ENCODE results near the gene RAB42. TPM values are rescaled to one million over a fixed set of nuclear protein-coding genes. Genes with fewer than 3 reads are reported as not detected.

RAB42 gene
- total RNA-seq, 1 experiment from 2014 or later = 12.6 TPM

- TF ChIP-seq FOXP4 (CRISPR knock-in tag; IDR thresholded peaks at IDR 0.05) (peak; percentile 74), PRRX2 (CRISPR knock-in tag; IDR thresholded peaks at IDR 0.05) (no peak), GABPB1 (CRISPR knock-in tag; IDR thresholded peaks at IDR 0.05) (peak; percentile 75), AR (CRISPR knock-in tag; IDR thresholded peaks at IDR 0.05) (no peak), CTCF (IDR thresholded peaks at IDR 0.05) (no peak), EMX1 (CRISPR knock-in tag; IDR thresholded peaks at IDR 0.05) (peak; percentile 47; the same call in 1 of the 2 replicates), CREB1 (CRISPR knock-in tag; IDR thresholded peaks at IDR 0.05) (peak; percentile 51; the same call in 1 of the 2 replicates), ELF4 (CRISPR knock-in tag; IDR thresholded peaks at IDR 0.05; ENCODE audit: low read depth) (no peak), NR1H2 (CRISPR knock-in tag; IDR thresholded peaks at IDR 0.05) (peak; percentile 67; the same call in 1 of the 2 replicates), SMAD4 (CRISPR knock-in tag; IDR thresholded peaks at IDR 0.05) (0 out of 2 replicates have a peak, but pooled peaks have one; percentile 49), FOXK1 (CRISPR knock-in tag; IDR thresholded peaks at IDR 0.05) (peak; percentile 79), GRHL2 (CRISPR knock-in tag; IDR thresholded peaks at IDR 0.05; ENCODE audit: insufficient replicate concordance, severe bottlenecking) (no peak), ESRRA (CRISPR knock-in tag; IDR thresholded peaks at IDR 0.05; ENCODE audit: borderline replicate concordance) (peak; percentile 85), SOX15 (CRISPR knock-in tag; IDR thresholded peaks at IDR 0.05) (no peak), USF1 (CRISPR knock-in tag; IDR thresholded peaks at IDR 0.05) (peak; percentile 71), TEAD1 (CRISPR knock-in tag; IDR thresholded peaks at IDR 0.05) (peak; percentile 95), IRF1 (CRISPR knock-in tag; IDR thresholded peaks at IDR 0.05) (peak; percentile 66; the same call in 1 of the 2 replicates), ATF3 (CRISPR knock-in tag; conservative IDR thresholded peaks at IDR 0.05) (no peak), SP1 (CRISPR knock-in tag; conservative IDR thresholded peaks at IDR 0.05) (peak; percentile 94), ZNF671 (CRISPR knock-in tag; IDR thresholded peaks at IDR 0.05) (peak; percentile 72; the same call in 1 of the 2 replicates), MYBL2 (CRISPR knock-in tag; IDR thresholded peaks at IDR 0.05) (peak; percentile 73; the same call in 1 of the 2 replicates), RELA (CRISPR knock-in tag; IDR thresholded peaks at IDR 0.05; ENCODE audit: borderline replicate concordance) (peak; percentile 74)
- TF ChIP-seq, protein P1, sequence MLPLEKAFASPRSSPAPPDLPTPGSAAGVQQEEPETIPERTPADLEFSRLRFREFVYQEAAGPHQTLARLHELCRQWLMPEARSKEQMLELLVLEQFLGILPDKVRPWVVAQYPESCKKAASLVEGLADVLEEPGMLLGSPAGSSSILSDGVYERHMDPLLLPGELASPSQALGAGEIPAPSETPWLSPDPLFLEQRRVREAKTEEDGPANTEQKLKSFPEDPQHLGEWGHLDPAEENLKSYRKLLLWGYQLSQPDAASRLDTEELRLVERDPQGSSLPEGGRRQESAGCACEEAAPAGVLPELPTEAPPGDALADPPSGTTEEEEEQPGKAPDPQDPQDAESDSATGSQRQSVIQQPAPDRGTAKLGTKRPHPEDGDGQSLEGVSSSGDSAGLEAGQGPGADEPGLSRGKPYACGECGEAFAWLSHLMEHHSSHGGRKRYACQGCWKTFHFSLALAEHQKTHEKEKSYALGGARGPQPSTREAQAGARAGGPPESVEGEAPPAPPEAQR (CRISPR knock-in tag; IDR thresholded peaks at IDR 0.05) = no peak
- TF ChIP-seq, protein P2, sequence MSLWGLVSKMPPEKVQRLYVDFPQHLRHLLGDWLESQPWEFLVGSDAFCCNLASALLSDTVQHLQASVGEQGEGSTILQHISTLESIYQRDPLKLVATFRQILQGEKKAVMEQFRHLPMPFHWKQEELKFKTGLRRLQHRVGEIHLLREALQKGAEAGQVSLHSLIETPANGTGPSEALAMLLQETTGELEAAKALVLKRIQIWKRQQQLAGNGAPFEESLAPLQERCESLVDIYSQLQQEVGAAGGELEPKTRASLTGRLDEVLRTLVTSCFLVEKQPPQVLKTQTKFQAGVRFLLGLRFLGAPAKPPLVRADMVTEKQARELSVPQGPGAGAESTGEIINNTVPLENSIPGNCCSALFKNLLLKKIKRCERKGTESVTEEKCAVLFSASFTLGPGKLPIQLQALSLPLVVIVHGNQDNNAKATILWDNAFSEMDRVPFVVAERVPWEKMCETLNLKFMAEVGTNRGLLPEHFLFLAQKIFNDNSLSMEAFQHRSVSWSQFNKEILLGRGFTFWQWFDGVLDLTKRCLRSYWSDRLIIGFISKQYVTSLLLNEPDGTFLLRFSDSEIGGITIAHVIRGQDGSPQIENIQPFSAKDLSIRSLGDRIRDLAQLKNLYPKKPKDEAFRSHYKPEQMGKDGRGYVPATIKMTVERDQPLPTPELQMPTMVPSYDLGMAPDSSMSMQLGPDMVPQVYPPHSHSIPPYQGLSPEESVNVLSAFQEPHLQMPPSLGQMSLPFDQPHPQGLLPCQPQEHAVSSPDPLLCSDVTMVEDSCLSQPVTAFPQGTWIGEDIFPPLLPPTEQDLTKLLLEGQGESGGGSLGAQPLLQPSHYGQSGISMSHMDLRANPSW (CRISPR knock-in tag; conservative IDR thresholded peaks at IDR 0.05; ENCODE audit: low read depth) = no peak
- TF ChIP-seq, protein P3, sequence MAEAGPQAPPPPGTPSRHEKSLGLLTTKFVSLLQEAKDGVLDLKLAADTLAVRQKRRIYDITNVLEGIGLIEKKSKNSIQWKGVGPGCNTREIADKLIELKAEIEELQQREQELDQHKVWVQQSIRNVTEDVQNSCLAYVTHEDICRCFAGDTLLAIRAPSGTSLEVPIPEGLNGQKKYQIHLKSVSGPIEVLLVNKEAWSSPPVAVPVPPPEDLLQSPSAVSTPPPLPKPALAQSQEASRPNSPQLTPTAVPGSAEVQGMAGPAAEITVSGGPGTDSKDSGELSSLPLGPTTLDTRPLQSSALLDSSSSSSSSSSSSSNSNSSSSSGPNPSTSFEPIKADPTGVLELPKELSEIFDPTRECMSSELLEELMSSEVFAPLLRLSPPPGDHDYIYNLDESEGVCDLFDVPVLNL (CRISPR knock-in tag; IDR thresholded peaks at IDR 0.05; ENCODE audit: borderline replicate concordance, low read depth) = 0 out of 2 replicates have a peak, but pooled peaks have one; percentile 20
Observed at GRCh38 chr1:28581531-28582247, 10.4 kb upstream of the RAB42 start (continued).

Measured in WTC11 (cell line).